AG10803 (cell line): ENCODE results near the gene TIMM21.

Experiments used
- DNase-seq: peaks from one replicate; pipeline ENCODE4 v3.0.0; 2010; ENCODE audit warnings: low read depth
- H3K4me3 ChIP-seq: 2 replicates; pipeline ENCODE4 v1.5.1; 2011; ENCODE audit warnings: mild to moderate bottlenecking, low read length, control low read depth
- CTCF ChIP-seq: conservative IDR thresholded peaks from 2 replicates; pipeline ENCODE4 v1.5.1; 2011; ENCODE audit warnings: mild to moderate bottlenecking, low read length, control low read depth, inconsistent platforms

TIMM21 gene

GRCh38 chr18:74197705-74198341, 49.5 kb downstream of the TIMM21 start:
- TF ChIP-seq CTCF = no peak
- no peak overlapping the region for H3K4me3 ChIP-seq
- no peak for DNase-seq

- no peak overlapping the region for H3K4me3 ChIP-seq
- TF ChIP-seq CTCF = no peak
- no peak for DNase-seq
Observed at GRCh38 chr18:74198453-74198852, 50.1 kb downstream of the TIMM21 start.

GRCh38 chr18:74200780-74201179, 52.5 kb downstream of the TIMM21 start:
- no peak for DNase-seq

GRCh38 chr18:74203811-74204210, 55.5 kb downstream of the TIMM21 start:
- no peak for TF ChIP-seq CTCF

More at GRCh38 chr18:74200780-74201179, 52.5 kb downstream of the TIMM21 start:
- TF ChIP-seq CTCF = no peak
- no peak overlapping the region for H3K4me3 ChIP-seq

GRCh38 chr18:74204526-74205152, 56.3 kb downstream of the TIMM21 start:
- DNase-seq = no peak
- H3K4me3 ChIP-seq = no peak overlapping the region
- no peak for TF ChIP-seq CTCF

More at GRCh38 chr18:74203811-74204210, 55.5 kb downstream of the TIMM21 start:
- no peak overlapping the region for H3K4me3 ChIP-seq
- DNase-seq = no peak
